Endothelial cell of hepatic sinusoid (primary cell): ENCODE measurements around the gene COQ4.
"Not testable (repeated sequence)": the region's sequence is repeated elsewhere in the genome, so short reads cannot be mapped to it uniquely, and the experiment has no call there.

ENCODE experiments used
- in situ Hi-C: cut with HindIII; loops from 2 replicates; pipeline ENCODE4 v1.10.0; 2017; ENCODE audit warnings: low sequenced_read_pairs

Gene COQ4

DNA sequence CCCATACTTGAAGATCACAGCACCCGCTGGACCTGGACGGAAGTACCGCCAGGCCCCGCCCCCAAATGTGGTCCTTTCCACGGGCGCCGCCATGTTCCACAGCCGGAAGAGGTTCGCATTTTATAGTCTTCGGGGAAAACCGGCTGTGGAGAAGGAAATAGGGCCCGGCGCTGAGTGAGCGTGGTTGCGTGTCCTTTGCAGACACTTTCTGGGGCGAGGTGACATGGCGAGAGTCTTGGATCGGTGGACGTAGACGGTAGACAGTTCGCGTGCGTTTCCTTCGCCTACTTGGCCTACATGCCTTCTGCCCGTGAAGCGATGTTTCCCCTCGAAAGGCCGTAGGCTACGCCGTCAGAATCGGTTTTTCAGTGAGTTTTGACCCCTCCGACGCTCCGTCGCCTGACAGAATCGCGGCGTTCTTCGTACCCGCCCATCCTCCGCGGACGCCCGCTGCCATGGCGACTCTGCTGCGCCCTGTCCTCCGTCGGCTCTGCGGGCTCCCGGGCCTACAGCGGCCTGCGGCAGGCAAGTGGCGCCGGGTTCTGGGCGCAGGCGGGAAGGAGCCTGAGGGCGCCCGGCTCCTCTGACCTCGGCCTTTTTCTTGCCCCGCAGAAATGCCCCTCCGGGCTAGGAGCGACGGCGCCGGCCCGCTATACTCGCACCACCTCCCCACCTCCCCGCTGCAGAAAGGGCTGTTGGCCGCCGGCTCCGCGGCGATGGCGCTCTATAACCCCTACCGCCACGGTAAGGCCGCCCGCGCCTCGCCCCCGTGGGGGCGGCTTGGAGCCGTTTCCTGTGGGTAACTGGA, at the start of gene COQ4, which contains the start of gene TRUB2:
TSS of gene COQ4 (plus strand) at position 436 of the 808 bp plus-strand sequence. CDS start at position 456, 20 bp downstream.
TSS of gene TRUB2 (minus strand) at position 44 of the 808 bp plus-strand sequence. CDS start at position 5, 39 bp downstream.
- in situ Hi-C loops: no loop called here

DNA sequence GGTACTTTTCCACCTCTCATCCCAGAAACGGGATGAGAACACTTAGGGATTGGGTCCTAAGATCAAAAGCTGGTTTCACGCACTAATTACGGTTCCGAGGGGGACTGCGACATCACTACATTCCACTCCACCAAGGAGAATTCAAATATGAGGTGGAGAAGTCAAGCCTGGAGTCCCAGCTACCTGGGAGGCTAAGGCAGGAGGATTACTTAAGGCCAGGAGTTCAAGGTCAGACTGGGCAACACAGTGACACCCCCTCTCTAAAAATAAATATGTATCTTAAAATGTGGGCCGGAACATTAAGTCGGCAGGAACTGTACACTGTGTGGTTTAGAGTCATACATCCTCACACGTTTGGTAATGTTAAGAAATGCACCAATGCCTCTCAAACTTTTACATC, 48.4 kb upstream of the COQ4 start:
- in situ Hi-C loops: no loop called here

DNA sequence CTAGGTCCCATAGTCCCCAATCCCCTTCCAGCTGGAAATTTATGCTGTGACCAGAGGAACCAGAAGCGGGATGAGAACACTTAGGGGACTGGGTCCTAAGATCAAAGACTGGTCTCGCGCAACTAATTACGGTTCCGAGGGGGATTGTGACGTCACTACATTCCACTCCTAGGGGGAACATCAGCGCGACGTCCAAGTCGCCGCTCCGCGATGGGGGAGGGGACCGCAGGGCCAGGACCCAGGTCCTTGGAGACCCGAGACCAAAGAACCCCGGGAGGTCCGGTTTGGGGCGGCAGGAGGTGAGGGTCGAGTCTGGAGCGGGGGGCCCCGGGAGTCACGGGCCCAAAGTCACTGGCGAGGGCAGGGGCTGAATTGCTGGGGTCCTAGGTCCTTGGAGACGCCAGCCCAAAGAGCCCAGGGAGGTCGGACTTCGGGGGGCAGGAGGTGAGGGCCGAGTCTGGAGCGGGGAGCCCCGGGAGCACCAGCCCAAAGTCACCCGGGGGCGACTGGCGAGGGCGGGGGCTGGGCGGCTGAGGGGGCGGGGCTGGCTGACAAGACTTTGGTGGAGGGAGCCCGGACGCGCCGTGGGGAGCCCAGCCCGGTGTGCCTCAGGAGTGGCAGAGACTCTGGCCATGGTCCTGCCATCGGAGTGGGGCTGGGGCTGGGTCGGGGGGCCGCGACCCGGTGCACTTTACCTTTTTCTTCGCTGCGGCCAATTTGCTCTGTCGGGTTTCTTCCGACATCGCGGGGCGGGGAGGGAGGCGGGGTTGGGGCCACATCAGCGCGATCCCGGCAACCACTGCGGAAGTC, 47.2 kb upstream of the COQ4 start, which contains the start of gene GOLGA2:
TSS of gene GOLGA2 (minus strand) at position 810 of the 810 bp plus-strand sequence. CDS start at position 779, 31 bp downstream.
- in situ Hi-C loops: no loop called here

DNA sequence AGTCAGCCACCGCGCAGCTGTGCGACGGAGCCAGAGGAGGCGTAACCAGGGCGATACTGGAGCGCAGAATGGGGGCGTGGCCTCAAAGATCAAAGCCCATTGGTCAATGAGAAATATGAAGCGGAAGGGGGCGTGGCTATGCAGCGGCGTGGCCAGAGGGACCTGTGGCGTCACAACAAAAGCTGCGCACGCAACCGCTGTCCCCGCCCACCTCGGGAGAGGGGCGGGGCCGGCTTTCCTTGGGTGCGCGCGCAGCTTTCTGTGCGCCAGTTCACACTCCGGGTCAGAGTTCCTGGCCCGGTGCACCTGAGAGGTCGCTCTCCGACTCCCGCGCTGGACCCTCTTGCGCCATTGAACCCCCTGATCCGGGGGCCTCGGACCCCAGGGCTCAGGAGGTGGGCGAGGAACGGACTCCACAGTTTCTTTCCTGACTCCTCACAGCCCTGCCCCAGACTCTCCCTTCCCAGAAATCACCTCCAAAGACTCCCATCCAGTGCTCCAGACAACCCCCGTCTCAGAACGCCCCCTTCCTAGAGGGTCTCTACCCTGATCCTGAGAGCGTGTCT, 46.5 kb upstream of the COQ4 start, which contains the start of gene SWI5:
TSS of gene SWI5 (plus strand) at position 269 of the 566 bp plus-strand sequence.
- in situ Hi-C loops: no loop called here

DNA sequence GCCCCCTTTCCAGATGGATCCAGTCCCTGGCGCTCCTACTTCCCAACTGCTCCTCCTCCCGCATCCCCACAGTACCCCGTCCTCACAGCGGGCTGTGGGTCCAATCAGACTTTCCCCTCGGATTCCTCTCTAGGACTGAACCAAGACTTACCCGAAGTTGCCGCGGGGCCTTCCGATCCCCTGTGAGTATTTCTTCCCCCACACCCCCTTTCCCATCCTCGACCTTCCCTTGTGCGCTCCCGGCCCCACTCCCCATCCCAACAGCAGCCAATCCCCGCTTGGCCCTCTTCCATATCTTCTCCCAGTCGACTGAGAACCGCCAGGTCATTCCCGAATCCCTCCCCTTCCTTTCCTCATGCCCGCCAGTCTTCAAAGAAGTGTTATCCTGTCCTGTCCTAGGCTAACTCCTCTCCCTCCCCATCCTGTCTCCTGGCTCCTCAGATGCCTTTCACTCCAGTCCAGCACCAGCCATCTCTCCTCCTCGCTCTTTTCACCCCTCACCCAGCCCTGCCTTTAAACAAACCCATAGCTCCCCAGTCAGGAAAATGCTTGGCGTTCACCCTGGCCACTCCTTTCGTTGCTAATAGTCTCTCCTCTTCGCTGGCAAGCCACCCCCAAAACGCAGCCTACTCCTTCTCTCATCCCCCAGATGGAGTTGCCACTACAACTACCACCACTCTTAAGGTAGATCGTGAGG, 45.9 kb upstream of the COQ4 start:
- in situ Hi-C loops: no loop called here

DNA sequence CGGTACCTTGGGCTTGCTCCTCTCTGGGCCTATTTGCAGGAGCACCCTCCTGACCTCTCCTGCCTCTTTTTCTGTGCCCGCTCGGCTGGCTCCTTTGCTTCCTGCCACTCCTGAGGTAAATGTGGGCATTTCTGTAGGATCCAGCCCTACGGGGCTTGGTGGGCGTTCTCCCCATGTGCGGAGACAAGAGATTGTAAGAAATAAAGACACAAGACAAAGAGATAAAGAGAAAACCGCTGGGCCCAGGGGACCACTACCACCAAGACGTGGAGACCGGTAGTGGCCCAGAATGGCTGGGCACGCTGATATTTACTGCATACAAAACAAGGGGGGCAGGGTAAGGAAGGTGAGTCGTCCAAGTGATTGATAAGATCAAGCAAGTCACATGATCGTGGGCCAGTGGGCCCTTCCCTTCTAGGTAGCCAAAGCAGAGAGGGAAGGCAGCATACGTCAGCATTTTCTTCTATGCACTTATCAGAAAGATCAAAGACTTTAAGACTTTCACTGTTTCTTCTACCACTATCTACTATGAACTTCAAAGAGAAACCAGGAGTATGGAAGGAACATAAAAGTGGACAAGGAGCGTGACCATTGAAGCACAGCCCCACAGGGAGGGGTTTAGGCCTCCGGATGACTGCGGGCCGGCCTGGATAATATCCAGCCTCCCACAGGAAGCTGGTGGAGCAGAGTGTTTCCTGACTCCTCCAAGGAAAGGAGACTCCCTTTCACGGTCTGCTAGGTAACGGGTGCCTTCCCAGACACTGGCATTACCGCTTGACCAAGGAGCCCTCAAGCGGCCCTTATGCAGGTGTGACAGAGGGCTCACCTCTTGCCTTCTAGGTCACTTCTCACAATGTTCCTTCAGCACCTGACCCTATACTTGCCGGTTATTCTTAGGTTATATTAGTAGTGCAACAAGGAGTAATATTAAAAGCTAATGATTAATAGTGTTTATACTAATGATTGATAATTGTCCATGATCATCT, 43.3 kb upstream of the COQ4 start:
- in situ Hi-C loops: not testable (repeated sequence)

DNA sequence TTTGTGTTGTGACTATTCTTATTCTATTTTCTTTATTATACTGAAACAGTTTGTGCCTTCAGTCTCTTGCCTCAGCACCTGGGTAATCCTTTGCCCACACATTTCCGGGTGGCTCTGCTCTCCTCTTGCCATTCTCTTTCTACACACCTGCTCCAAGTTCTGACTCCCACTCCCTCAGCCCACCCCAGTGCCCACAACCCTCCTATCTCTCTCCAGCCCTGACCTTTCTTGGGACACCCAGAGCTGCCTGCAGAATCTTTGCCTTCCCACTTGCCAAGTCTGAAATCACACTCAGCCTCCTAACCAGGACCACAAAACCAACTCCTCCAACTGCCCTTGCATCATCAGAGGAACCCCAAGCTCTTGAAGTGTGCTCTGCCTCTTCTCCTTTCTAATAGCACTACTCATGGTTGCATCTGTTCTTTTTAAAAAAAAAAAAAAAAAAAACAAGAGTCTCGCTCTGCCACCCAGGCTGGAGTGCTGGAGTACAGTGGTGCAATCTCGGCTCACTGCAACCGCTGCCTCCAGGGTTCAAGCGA, 42.5 kb upstream of the COQ4 start:
- in situ Hi-C loops: no loop called here

DNA sequence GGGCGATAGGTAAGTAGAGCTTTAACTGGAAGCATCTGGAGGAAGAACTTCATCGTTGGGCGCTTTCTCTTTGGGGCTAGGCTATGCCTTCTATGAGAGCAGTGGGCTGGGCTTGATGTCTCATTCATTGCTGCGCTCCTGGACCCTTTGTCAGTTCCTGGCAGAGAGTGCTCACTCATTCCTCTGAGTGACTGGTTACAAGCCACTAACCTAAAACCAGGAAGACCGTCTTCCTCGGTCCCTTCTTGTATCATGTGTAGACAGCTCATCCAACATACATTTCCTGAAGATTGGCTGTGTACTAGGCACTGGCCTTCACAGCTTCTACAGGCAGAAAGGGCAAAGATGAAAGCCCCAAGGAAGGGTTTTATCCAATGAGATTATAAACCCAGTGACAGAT, 40.1 kb upstream of the COQ4 start:
- in situ Hi-C loops: no loop called here

DNA sequence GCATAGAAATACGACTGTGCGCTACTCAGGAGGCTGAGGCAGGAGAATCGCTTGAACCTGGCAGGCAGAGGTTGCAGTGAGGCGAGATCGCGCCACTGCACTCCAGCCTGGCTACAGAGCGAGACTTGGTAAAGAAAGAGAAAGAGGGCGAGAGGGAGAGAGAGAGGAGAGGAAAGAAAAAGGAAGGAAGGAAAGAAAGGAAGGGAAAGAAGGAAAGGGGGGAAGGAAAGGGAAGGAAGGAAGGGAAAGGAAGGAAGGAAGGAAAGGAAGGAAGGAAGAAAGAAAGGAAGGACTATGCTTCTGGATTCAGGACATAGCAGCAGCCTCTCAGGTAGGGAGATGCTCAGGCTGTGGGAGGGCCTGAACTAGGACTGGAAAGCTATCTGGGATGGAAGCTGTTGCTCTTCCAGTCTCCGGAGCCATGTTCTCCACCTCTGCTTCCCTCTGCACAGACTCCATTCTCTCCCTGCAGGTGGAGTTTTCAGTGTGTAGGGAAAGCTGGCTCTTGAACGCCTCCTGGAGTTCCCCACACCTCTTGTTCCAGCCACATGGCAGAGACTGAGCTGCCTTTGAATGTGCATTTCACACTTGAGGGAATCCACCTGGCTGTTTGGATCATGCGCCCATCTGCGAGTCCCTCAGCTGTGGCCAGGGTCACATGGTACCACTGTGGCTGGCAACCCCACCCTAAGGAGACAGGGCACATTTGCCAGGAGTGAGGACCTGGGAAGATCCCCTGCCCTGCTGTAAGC, 37.4 kb upstream of the COQ4 start:
- in situ Hi-C loops: no loop called here

DNA sequence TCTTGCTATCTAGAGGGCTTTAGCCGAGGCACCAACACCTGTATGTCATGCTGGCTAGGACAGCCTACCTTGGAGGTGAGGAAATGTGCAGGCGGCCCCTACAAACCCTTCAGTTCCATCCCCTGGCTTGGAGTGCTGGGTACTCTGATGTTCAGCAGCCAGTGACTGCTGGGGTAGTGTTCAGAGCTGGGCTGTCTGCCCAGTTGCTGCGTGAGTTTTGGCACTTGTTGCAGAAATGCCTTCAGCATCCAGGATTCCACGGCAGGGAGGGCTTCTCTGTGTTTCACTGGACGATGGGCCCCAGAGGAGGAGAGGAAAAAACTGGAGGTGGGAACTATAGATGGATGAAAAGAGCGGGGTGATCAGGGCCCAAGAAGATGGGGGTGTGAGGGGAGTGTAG, 36.2 kb upstream of the COQ4 start:
- in situ Hi-C loops: no loop called here

DNA sequence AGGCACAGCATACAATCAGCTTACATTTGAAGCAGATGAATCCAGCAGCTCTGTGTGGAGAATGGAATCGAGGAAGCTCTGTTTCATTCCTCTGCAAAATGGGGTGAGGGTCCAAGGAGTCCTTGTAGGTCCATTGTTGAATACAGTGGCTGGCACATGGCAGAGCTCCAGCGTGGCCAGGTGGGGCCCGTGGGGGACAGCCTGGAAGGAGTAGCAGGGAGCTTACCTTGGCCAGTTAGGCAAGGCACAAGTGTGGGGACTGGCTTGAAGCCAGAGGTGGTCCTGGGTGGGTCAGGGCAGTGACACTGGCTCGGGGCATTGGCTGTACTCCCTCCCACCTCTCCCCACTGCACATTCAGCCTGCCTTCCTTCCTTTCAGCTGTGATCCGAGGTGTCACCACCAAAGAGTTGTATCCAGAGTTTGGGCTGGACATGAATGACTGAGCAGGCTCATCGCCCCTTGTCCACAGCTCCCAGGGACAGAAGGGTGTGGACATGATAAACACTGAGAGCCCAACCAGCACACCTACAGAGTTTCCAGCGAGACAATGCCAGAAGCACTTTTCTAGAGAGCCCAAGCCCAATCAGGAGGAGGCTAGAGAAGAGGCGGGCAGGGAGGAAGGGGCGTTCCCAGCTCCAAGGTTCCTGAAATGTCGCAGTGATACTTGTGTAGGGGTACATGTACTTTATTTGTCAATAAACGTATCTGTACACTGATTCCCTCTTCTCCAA, 34.2 kb upstream of the COQ4 start:
- in situ Hi-C loops: no loop called here

DNA sequence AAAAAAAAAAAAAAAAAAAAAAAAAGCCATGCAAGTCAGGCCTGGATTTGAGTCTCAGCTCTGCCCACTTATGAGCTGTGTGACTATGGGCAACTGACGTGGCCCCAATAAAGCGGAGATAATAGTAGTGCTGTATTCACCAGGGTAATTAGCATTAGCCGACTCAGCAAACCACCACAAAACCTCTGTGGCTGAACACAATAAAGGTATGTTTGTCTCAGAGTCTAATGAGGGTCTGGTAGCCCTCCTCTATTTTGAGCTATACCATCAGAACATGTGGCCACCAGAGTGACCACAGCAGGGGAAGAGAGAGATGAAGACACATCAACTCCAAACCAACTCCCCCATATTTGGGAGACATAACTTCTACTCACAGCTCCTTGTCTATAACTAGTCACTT, 30.6 kb upstream of the COQ4 start:
- in situ Hi-C loops: no loop called here

DNA sequence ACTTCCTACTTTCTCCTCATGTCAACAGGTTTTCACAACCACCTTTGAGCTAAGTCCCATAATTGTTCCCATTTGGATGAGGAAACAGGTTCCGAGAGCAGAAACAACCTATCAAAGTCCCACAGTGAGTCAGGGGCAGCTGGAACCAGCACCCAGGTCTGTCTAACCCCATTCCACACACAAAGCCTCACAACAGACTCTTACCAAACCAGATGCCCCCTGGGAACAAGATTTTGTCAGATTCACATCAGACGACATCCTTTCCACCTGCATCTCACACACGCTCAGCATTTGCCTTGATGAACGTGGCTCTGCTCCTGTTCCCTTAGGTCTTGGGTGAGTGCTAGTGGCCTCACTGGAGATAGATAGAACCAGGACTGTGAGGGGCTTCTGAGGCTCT, 29.5 kb upstream of the COQ4 start:
- in situ Hi-C loops: no loop called here

DNA sequence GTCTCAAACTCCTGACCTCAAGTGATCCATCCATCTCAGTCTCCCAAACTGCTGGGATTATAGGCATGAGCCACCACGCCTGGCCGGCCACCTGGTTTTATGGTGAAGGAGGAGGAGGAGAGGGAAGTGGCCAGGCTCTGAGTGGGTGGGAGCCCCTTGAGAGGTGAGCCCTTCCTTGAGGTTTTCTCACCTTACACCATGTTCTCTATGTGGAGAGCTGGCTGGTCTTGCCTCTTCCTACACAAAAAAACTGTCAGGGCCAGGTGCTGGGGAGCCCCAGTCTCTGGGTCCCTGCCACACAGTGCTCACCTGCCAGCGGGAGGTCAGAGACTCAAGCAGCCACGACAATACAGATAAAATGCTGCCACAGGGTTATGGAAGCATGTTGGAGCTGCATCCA, 28.5 kb upstream of the COQ4 start:
- in situ Hi-C loops: no loop called here

DNA sequence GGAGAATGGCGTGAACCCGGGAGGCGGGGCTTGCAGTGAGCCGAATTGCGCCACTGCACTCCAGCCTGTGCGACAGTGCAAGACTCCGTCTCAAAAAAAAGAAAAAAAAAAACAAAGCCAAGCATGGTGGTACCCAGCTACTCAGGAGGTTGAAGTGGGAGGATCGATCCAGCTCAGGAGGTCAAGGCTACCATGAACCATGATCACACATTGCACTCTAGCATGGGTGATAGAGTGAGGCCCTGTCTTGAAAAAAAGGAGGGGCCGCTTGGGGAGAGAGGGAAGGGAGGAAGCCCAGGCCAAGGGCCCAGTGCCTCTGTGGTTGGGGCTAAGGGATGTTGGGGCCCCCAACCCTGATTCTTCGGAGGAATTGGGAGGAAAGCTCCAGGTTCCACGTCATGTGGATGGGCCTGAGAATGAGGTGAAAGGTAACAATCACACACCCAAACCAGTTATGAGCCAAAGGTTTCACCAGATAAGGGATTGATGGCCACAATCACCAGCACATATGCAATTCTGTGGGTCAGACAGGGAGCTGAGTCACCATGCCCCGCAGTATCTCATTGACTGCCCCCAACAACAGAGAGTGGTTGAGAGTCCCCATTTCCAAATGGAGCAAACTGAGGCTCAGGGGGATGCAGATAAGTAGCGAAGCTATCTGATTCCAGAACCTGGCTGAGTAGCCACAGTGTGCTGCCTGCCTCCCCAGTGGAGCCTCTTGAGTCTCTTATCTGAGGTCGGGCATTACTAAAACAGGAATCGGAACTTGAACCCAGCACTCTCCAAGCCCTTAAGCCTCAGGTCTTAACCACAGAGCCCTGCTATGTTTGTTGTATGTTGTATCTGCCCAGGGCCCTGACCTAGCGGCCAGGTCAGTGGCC, 26.1 kb upstream of the COQ4 start:
- in situ Hi-C loops: no loop called here

DNA sequence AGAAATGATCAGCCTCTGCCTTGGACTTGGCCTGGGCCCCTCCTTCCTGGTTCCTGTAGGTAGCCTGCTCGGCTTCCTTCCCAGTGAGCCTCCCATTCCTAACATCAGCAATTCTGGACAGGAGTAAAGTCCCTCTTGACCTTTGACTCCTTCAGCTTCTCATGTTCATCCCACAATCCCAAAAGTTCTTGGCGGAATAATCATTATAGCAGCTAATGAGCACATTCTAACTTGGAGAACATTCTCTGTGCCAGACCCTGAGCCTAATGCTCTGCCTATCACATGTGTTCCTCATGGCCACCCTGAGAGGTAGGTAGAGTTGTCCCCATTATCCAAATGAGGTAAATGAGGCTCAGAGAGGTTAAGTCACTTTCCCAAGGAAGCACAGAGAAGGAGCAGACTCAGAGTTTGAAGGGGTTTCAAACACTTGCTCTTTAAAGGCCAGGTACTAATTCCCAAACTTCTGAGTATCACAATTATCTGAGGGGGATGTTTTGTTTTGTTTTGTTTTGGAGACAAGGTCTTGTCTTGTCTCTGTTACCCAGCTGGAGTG, 25.3 kb upstream of the COQ4 start:
- in situ Hi-C loops: no loop called here
